ENCODE data around the gene MAK.
"Not testable (repeated sequence)": the region's sequence is repeated elsewhere in the genome, so short reads cannot be mapped to it uniquely, and the experiment has no call there.

Gene MAK, protein sequence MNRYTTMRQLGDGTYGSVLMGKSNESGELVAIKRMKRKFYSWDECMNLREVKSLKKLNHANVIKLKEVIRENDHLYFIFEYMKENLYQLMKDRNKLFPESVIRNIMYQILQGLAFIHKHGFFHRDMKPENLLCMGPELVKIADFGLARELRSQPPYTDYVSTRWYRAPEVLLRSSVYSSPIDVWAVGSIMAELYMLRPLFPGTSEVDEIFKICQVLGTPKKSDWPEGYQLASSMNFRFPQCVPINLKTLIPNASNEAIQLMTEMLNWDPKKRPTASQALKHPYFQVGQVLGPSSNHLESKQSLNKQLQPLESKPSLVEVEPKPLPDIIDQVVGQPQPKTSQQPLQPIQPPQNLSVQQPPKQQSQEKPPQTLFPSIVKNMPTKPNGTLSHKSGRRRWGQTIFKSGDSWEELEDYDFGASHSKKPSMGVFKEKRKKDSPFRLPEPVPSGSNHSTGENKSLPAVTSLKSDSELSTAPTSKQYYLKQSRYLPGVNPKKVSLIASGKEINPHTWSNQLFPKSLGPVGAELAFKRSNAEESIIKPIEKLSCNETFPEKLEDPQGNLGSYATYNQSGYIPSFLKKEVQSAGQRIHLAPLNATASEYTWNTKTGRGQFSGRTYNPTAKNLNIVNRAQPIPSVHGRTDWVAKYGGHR

DNA sequence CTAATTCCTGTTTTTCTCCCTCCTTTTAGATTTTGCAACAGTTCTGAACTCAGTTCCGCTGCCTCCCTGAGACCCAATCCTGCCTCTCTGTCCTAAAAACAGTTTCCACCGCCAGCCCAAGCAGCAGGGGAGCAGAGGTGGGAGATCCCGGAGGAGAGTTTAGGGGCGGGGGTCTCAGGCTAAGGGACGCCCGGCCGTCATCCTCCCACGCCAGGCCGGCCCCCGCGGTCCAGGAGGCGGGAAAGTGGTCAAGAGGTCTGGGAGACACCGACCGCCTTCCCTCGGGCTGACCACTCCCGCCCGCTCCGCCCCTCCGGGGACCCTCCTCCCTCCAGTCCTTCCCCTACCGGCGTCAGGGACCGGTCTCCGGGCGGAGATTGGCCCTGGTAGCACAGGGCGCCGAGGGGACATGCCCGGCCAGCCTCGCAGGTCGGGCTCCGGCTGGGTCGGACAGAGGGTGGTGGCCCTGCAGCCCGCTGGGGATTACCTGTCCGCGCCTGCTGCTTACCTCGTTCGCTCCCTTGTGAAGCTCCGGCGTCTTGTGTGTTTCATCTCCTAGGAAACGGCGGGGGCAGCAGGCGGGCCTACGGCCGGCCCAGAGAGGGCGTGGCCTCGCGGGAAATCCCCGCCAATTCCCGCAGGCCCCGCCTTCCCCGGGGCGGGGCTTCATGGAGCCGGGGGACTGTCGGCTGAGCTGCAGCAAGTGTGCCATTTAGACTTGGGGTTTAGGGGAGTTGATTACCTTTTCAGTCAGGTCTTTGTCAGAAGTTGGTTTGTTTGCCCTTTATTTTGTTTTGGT, at the start of gene MAK:
TSS of gene MAK (minus strand) at position 545 of the 799 bp plus-strand sequence. CDS start 7,891 bp downstream, outside the sequence.
- DNase-seq = peak; percentile 75

DNA sequence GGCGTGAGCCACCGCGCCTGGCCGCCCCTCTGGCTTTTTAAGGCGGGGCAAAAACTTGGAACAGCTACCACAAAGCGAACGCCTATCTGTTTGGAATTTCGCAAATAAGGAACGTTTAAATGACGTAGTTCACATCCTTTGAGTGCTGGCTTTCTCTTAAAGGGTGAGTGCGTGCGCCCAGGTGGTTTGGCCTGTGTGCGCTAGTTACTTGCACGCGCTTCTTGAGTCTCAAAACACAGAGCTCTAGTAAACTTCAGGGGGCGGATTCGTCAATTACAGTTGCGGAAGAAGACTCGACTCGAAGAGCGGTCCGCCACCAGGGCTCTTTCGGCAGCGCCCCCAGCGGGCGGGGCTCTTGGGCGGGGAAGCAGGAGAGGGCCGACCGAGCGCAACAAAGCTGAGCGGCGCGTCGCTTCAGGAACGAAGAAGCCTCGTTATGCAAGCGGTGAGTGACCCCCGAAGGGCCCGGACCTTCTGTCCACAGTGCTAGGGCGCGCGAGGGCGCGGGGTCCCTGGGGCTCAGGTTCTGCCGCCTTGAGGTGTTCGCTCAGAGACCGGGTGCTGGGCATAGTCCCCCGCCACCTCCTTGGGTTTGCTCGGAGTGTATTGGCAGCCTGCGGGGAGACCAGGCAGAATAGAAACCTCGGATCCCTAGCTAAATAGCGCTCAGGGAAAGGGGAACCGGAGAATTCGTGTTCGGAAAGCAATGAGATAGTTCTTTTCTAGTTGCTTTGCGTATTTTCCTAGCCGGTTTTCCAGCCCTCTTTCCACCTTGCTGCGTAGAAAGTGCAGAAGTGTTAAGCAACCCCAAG, 48.6 kb upstream of the MAK start, which contains the start of gene SYCP2L:
TSS of gene SYCP2L (plus strand) at position 362 of the 812 bp plus-strand sequence. CDS start at position 437, 75 bp downstream.
- peak; percentile 72 for DNase-seq

DNA sequence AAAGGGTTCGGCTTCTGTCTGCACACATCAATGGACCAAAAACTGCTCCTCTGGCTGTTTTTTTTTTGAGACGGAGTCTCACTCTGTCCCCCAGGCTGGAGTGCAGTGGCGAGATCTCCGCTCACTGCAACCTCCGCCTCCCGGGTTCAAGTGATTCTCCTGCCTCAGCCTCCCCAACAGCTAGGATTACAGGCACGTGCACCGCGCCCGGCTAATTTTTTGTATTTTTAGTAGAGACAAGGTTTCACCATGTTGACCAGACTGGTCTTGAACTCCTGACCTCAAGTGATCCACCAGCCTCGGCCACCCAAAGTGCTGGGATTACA, 48.0 kb upstream of the MAK start:
- not testable (repeated sequence) for DNase-seq

GRCh38 chr6:10884245-10884972, 46.1 kb upstream of the MAK start:
- no peak for DNase-seq

DNA sequence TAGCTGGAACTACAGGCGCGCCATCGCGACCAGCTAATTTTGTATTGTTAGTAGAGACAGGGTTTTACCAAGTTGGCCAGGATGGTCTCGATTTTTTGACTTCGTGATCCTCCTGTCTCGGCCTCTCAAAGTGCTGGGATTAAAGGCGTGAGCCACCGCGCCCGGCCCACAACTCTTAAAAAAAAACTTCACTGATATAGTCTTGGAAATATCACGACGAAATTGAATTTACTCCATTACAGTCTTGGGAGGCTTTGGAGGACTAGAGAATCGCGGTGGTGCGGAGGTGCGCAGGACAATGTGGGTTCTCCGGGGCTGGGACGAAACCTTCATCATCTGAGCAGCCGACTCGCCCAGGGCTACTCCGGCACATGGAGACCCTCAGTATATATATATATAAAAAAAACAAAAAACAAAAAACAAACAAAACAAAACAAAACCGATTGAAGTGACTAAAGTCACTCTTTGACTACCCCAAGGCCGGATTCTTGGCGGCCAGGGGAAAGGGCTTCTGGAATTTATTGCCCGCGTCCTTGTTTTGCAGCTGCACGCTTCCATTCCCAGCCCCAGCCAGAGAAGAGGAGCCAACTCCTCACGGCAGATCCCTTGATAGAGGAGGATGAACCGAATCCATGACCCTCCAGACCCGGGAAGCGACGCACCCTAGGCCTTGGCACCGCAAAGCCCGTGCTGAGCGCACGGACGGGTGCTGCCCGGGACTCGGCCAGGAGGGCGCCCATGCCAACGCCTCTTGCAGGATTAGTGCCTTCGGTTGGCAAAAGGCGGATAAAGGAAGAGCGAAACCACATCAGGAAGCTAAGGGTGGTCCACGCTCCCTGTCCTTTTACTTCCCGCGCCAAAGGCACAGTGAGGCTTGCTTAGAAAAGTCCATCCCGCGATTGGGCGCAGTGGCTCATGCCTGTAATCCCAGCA, 45.2 kb upstream of the MAK start:
- no peak for DNase-seq

- DNase-seq = no peak
Measured at GRCh38 chr6:10882657-10883171, 44.4 kb upstream of the MAK start.

- DNase-seq = not testable (repeated sequence)
Measured at GRCh38 chr6:10882253-10882630, 43.9 kb upstream of the MAK start.

- DNase-seq = no peak
Measured at GRCh38 chr6:10880366-10880765, 42.0 kb upstream of the MAK start.

DNA sequence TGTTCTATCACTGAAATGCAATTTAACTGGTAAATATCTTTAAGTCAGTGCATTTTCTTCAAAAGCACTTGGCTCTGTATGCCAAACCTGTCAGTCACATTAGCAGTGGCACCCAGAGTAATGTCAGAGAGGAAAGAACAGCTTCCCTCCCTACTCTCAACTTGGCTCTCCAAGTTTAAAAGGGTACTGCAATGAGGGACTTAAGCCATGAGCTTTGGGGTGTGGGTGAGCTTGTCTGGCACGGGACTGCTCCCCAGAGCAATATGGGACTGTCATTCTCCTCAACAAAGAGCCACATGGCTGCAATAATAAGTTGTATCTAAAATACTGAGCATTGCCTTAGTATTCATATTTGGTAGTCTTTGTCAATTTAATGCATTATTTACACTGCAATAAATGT, 39.5 kb upstream of the MAK start:
- DNase-seq = no peak

- DNase-seq = no peak
Measured at GRCh38 chr6:10877012-10877411, 38.7 kb upstream of the MAK start.

DNA sequence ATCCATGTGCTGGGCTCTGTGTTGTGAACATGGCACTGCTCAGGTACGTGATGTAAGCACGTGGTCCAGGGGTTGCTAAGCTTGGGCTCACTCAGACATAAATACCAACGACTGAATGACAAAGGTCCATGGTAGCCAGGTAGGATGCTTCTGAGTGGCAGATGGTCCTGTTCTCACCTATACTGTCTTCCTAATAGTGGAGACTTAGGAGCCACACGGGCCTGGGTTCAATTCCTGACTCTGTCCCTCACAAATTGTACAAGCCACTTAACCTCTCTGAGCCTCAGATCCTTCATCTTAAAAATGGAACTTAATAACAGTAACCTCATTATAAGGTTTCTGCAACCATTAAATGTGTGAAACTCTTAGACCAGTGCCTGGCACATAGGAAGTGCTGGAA, 36.7 kb upstream of the MAK start:
- DNase-seq = no peak

DNA sequence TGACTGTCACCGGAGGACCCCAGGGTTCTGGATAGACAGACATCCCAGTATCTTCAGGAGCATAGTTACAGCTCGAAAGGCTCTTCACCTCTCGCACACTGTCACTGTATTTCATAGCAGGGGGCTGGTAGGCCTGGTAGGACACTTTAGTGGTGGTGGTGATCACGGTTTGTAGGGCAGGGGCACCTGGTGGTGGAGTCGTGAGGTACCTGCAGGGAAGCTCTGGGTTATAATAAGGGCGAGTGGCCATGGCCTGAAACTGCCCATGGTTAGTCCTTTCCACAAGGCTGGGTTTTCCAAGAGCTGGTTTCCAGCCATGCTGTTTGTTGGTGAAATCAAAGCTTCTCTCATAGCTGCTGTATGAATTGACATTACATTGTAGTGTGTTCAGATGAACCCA, 35.9 kb upstream of the MAK start:
- DNase-seq = no peak

GRCh38 chr6:10873374-10873773, 35.0 kb upstream of the MAK start:
- DNase-seq = no peak

DNA sequence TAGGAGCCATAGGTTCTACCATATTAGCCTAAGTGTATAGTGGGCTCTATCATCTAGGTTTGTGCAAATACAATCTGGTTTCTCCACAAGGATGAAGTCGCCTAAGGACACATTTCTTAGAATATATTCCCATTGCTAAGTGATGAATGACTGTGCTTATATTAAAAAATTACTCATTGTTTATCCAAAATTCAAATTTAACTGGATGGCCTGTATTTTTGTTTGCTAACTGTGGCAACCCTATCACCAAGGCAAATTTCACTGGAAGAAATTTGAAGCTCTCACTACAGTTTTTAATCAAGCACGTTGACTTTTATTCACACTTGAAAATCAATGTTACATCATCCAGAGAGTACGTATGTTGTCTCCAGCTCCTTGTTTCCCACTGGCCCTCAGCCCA, 29.6 kb upstream of the MAK start:
- DNase-seq = no peak

GRCh38 chr6:10866709-10867108, 28.4 kb upstream of the MAK start:
- not testable (repeated sequence) for DNase-seq

DNA sequence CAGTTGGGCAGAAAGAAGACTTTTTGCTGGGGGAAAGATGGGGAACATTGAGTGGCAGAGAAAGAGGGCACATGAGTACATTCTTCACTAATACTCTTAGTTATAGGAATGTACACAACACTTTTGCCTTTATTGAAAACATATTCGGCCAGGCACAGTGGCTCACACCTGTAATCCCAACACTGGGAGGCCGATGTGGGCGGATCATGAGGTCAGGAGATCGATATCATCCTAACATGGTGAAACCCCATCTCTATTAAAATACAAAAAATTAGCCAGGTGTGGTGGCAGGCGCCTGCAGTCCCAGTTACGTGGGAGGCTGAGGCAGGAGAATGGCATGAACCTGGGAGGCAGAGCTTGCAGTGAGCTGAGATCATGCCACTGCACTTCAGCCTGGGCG, 24.7 kb upstream of the MAK start:
- not testable (repeated sequence) for DNase-seq

GRCh38 chr6:10862361-10862760, 24.0 kb upstream of the MAK start:
- DNase-seq = no peak

- no peak for DNase-seq
Measured at GRCh38 chr6:10861086-10861485, 22.7 kb upstream of the MAK start.

- DNase-seq = no peak
Measured at GRCh38 chr6:10857259-10857658, 18.9 kb upstream of the MAK start.

DNA sequence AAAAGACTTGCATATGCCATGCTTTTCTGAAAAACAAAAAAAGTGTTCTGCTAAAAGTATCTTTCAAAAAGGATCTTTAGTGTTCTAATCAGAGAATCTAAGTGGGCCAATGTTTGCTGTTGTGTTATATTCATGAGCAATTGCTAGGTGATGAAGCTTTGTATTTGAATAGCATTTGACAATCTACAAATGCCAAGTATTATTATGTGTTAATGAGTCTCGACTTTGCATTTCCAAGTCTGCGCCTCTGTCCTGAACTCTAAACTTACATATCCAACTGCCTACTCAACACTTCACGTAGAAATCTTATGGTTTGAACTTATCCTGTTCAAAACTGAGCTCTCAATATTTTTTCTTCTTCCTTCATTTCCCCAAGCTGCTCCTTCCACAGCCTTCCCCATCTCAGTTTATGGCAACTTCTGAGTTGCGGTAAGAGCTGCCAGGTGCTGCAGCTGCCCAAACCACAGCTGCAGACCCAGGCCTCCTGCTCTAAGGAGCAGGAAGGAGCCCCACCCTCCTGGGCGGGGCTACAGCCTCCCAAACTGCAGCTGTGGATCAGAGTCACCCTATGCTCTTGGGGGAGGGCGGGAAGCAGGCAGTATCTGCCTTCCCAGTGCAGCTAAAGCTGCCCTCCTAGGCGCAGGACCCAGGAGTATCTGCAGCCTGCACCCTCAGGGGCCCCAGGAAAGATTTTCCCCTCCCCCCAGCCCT, 16.7 kb upstream of the MAK start:
- no peak for DNase-seq
